A673 (cell line): Measurements from ENCODE around the gene P2RX6. TPM values are rescaled to one million over a fixed set of nuclear protein-coding genes. Genes with fewer than 3 reads are reported as not detected.
A peak's percentile ranks its signal among the peaks of the same experiment; 100 is the strongest.

Experiments used
- BruUV-seq: library from RNA; stranded (reverse); fragments of 400-500 nt; replicated peaks from 2 replicates; lab custom pipeline; 2021; lab: Mats Ljungman, UMichigan
- CTCF ChIA-PET: fragments of 300-600 bp; sonication (Branson Sonifier 250); formaldehyde crosslinking; loops from one replicate; lab custom pipeline; 2022; ENCODE audit warnings: antibody characterized with exemption; lab: Charles Lee
- POLR2A ChIA-PET: fragments of 300-600 bp; sonication (Branson Sonifier 250); formaldehyde crosslinking; loops from one replicate; lab custom pipeline; 2022; ENCODE audit warnings: antibody characterized with exemption; ENCODE audit not compliant: low non-redundant PET; lab: Charles Lee
- DNase-seq: peaks from one replicate; pipeline ENCODE4 v3.0.0-alpha.2; 2015; ENCODE audit warnings: low spot score
- H3K27ac ChIP-seq: fragments of 200-600 bp; sonication (generic); 2 replicates; pipeline ENCODE4 v1.5.1; 2016; ENCODE audit warnings: mixed run types, low read depth, mild to moderate bottlenecking, mixed read lengths, antibody characterized with exemption, low read length; ENCODE audit not compliant: poor library complexity, severe bottlenecking
- H3K27me3 ChIP-seq: fragments of 200-600 bp; sonication (generic); replicated peaks from 2 replicates; pipeline ENCODE4 v1.6.1; 2017; ENCODE audit warnings: mixed run types, low read depth, mild to moderate bottlenecking, mixed read lengths, antibody characterized with exemption, low read length; ENCODE audit not compliant: insufficient read depth, poor library complexity
- H3K36me3 ChIP-seq: fragments of 200-600 bp; sonication (generic); 2 replicates; pipeline ENCODE4 v1.6.1; 2016; ENCODE audit warnings: mixed run types, mild to moderate bottlenecking, mixed read lengths, antibody characterized with exemption, low read length; ENCODE audit not compliant: insufficient read depth, poor library complexity, severe bottlenecking
- H3K4me1 ChIP-seq: fragments of 200-600 bp; sonication (generic); 2 replicates; pipeline ENCODE4 v1.6.1; 2017; ENCODE audit warnings: mixed run types, mild to moderate bottlenecking, mixed read lengths, antibody characterized with exemption, low read length; ENCODE audit not compliant: insufficient read depth, poor library complexity, severe bottlenecking
- H3K4me3 ChIP-seq: fragments of 200-600 bp; sonication (generic); 2 replicates; pipeline ENCODE4 v1.5.1; 2016; ENCODE audit warnings: low read depth, mixed run types, mild to moderate bottlenecking, mixed read lengths, low read length; ENCODE audit not compliant: poor library complexity, severe bottlenecking
- H3K9me3 ChIP-seq: fragments of 200-600 bp; sonication (generic); 2 replicates; pipeline ENCODE4 v1.6.1; 2016; ENCODE audit warnings: mixed run types, low read depth, mild to moderate bottlenecking, mixed read lengths, antibody characterized with exemption, low read length; ENCODE audit not compliant: poor library complexity, severe bottlenecking
- CTCF ChIP-seq: fragments of 300-800, 200-600 bp; sonication (generic); conservative IDR thresholded peaks from 2 replicates; pipeline ENCODE4 v1.5.1; 2017; ENCODE audit warnings: low read depth, mild to moderate bottlenecking, antibody characterized with exemption, low read length, moderate library complexity, mixed read lengths
- EZH2 ChIP-seq: fragments of 200-600 bp; sonication (generic); IDR thresholded peaks from 2 replicates; pipeline ENCODE4 v1.6.1; 2017; ENCODE audit warnings: borderline replicate concordance, low read depth, mild to moderate bottlenecking, mixed read lengths, antibody characterized with exemption, low read length; ENCODE audit not compliant: poor library complexity, severe bottlenecking
- intact Hi-C: fragments of 100-400 bp; cut with micrococcal nuclease; formaldehyde crosslinking; loops from one replicate; pipeline ENCODE4 v1.10.0; 2022; ENCODE audit not compliant: unreplicated experiment
- total RNA-seq: library from RNA; stranded (reverse); gene quantifications from 2 replicates; pipeline ENCODE4 v1.2.3, GENCODE V29; 2021

The P2RX6 gene
- total RNA-seq, 1 experiment from 2014 or later = 0.43 TPM

GRCh38 chr22:20998411-20999336 lies 16.3 kb upstream of the P2RX6 start:
- DNase-seq = no peak
- POLR2A ChIA-PET = no interaction called here
- Histone ChIP-seq H3K27ac (no peak overlapping the region), H3K9me3 (no peaks in the 10 kb centered on the region), H3K27me3 (no peaks in the 10 kb centered on the region), H3K36me3 (peaks cover 21% of the 10 kb centered on the region), H3K4me3 (no peak overlapping the region), H3K4me1 (peaks cover 18% of the 10 kb centered on the region)
- TF ChIP-seq EZH2 (no peak), CTCF (no peak)
- intact Hi-C loops = no loop called here
- BruUV-seq = no TSS peak
- CTCF ChIA-PET = no interaction called here

- intact Hi-C loops = loop anchor here (2.0 kb wide), 1 partner anchor 81 kb away; no protein-coding TSS in a partner anchor
- CTCF ChIA-PET = no interaction called here
- H3K27me3 ChIP-seq = no peaks in the 10 kb centered on the region
- no peak overlapping the region for H3K4me3 ChIP-seq
- H3K36me3 ChIP-seq = peaks cover 21% of the 10 kb centered on the region
- POLR2A ChIA-PET = interaction anchor here (0.6 kb wide), 1 partner anchor 11 kb away, joined by 3 read pairs; no protein-coding TSS in a partner anchor
- TF ChIP-seq CTCF (no peak), EZH2 (no peak)
- H3K9me3 ChIP-seq = no peaks in the 10 kb centered on the region
- no TSS peak for BruUV-seq
- no peak for DNase-seq
- H3K4me1 ChIP-seq = peaks cover 18% of the 10 kb centered on the region
- H3K27ac ChIP-seq = no peak overlapping the region
Measured at GRCh38 chr22:20999350-21000206, 15.4 kb upstream of the P2RX6 start.

- Histone ChIP-seq H3K4me1 (peaks cover 18% of the 10 kb centered on the region), H3K4me3 (peak overlapping the region; percentile 85), H3K27ac (peak overlapping the region; percentile 95), H3K27me3 (no peaks in the 10 kb centered on the region), H3K9me3 (no peaks in the 10 kb centered on the region), H3K36me3 (peaks cover 21% of the 10 kb centered on the region)
- DNase-seq = no peak
- TF ChIP-seq CTCF = no peak
- TF ChIP-seq EZH2 = no peak
- BruUV-seq = no TSS peak
- intact Hi-C loops = loop anchor here (2.0 kb wide), 1 partner anchor 82 kb away; no protein-coding TSS in a partner anchor
- ChIA-PET CTCF (no interaction called here), POLR2A (interaction anchor here (0.6 kb wide), 1 partner anchor 11 kb away, joined by 3 read pairs; no protein-coding TSS in a partner anchor)
Measured at GRCh38 chr22:21000207-21000986, 14.6 kb upstream of the P2RX6 start.
